ENCODE data around the gene PRDM16.

- TF ChIP-seq CTCF (IDR thresholded peaks at IDR 0.05), result peak; percentile 22 to 27 (median 24)
- no peak for TF ChIP-seq POLR2A (IDR thresholded peaks at IDR 0.05)
Observed at GRCh38 chr1:3069491-3070308, 697 bp downstream of the PRDM16 start.

Measured in uterus (tissue), 2 donors.